Body of pancreas (tissue), 4 donors: ENCODE results near the gene C1QTNF4. TPM values are rescaled to one million over a fixed set of nuclear protein-coding genes. Genes with fewer than 3 reads are reported as not detected.

Source experiments
- ATAC-seq: fragments of 150-250 bp; one replicate; pipeline ENCODE4 v1.9.1; 2016
- DNase-seq, 4 donors: peaks; one replicate each; pipeline ENCODE4 v3.0.0-alpha.2; 2019
- H3K27ac ChIP-seq, 4 donors: fragments of 200-600 bp; sonication (generic); 1 replicate in 3 of 4; 2 replicates in 1 of 4; pipeline versions ENCODE4 v1.5.1 to v1.6.1; 2016 to 2019; ENCODE audit warnings: mild to moderate bottlenecking in 1 of 4, mixed read lengths in 1 of 4, moderate library complexity in 1 of 4
- H3K27me3 ChIP-seq, 2 donors: fragments of 200-600 bp; sonication (generic); one replicate each; pipeline ENCODE4 v1.6.0; 2016; ENCODE audit warnings: mild to moderate bottlenecking in 1 of 2
- H3K36me3 ChIP-seq, 2 donors: fragments of 200-600 bp; sonication (generic); replicated peaks in 1 of 2; 2 replicates each; pipeline ENCODE4 v1.5.1; 2016; ENCODE audit warnings: low read depth in 2 of 2; ENCODE audit not compliant: insufficient read depth in 1 of 2
- H3K4me1 ChIP-seq: fragments of 200-600 bp; sonication (generic); one replicate; pipeline ENCODE4 v1.6.0; 2016
- H3K4me3 ChIP-seq, 2 donors: fragments of 200-600 bp; sonication (generic); 1 replicate in 1 of 2; 2 replicates in 1 of 2; pipeline ENCODE4 v1.5.1; 2016 to 2019
- H3K9me3 ChIP-seq, 3 donors: fragments of 200-600 bp; sonication (generic); 1 replicate in 2 of 3; 2 replicates in 1 of 3; pipeline ENCODE4 v1.5.1; 2016
- CTCF ChIP-seq, 7 experiments: fragments of 450-650 bp in 4 of 7; fragments of 200-600 bp in 3 of 7; sonication (generic) in 3 of 7; IDR thresholded peaks; one replicate each; pipeline ENCODE4 v1.5.1; 2016 to 2019; ENCODE audit warnings: antibody characterized with exemption in 7 of 7
- POLR2A ChIP-seq, 3 donors: fragments of 450-650 bp; IDR thresholded peaks; one replicate each; pipeline ENCODE4 v1.6.1; 2016; ENCODE audit warnings: antibody characterized with exemption in 3 of 3, mild to moderate bottlenecking in 2 of 3
- WGBS, 2 donors: methylation state at CpG; one replicate each; pipeline ENCODE4 v1.1.5; 2017; 5-methylcytosine and 5-hydroxymethylcytosine counted together
- intact Hi-C: fragments of 100-400 bp; cut with DNase I; formaldehyde crosslinking; loops from one replicate; pipeline ENCODE4 v1.15.1; 2023
- total RNA-seq, 2 donors: library from RNA; depleted of rRNA; stranded (reverse); fragments of >200 nt; gene quantifications; one replicate each; pipeline ENCODE4 v1.1.0, GENCODE V29; 2016

C1QTNF4 gene
- total RNA-seq, 2 donors from 2014 or later: 0.33 to 1.8 TPM

DNA sequence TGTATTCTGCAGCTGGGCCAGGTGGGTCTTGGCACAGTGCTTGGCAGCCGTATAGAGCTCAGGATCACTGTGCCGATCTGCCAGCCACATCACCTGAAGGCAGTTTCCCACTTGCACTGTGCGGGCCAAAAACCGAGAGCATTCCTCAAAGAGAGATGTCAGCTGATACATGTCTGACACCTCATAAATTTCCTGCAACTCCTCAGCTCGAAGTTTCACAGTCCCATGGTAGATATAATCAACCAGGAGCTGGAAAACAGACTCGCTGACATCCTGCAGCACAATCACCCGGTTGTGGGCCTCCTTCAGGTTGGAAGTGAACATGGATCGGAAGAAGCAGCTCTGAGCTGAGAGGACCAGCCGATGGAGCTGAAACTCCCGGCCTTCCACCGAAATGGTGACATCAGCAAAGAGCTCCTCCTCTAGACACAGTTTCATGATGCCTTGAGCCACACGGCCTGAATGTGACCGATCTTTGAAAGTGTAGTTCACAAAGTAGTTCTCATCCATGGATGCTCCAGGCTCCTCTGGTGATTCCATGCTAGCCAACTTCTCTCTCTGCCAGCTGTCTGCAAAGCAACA lies 16.7 kb downstream of the C1QTNF4 start:
- Histone ChIP-seq H3K27me3 (no peaks in the 10 kb centered on the region), H3K4me1 (peaks cover 20% of the 10 kb centered on the region), H3K9me3 (no peaks in the 10 kb centered on the region), H3K4me3 (peak overlapping the region in 1 of 2 donors; percentile 86), H3K36me3 (peaks cover 13 to 18% of the 10 kb centered on the region in 2 donors), H3K27ac (no peak overlapping the region)
- ATAC-seq (no peak), DNase-seq (no peak)
- no peak for TF ChIP-seq CTCF (IDR thresholded peaks at IDR 0.05)
- 71 to 73% methylated on average over 12 to 13 of the region's 13 CpGs for WGBS, 2 donors
- intact Hi-C loops: no loop called here

- no peaks in the 10 kb centered on the region for H3K27me3 ChIP-seq
- WGBS, 2 donors: 86 to 88% methylated on average over 11 of the region's 11 CpGs
- no peak overlapping the region for H3K27ac ChIP-seq
- intact Hi-C loops: no loop called here
- H3K9me3 ChIP-seq: no peaks in the 10 kb centered on the region
- no peak for TF ChIP-seq POLR2A (IDR thresholded peaks at IDR 0.05)
- no peak for TF ChIP-seq CTCF (IDR thresholded peaks at IDR 0.05)
- DNase-seq (no peak), ATAC-seq (no peak)
- H3K4me3 ChIP-seq: no peak overlapping the region
- H3K36me3 ChIP-seq: peaks cover 0 to 6% of the 10 kb centered on the region in 2 donors
- peaks cover 7% of the 10 kb centered on the region for H3K4me1 ChIP-seq
Observed at GRCh38 chr11:47573321-47573720, 20.9 kb downstream of the C1QTNF4 start.

DNA sequence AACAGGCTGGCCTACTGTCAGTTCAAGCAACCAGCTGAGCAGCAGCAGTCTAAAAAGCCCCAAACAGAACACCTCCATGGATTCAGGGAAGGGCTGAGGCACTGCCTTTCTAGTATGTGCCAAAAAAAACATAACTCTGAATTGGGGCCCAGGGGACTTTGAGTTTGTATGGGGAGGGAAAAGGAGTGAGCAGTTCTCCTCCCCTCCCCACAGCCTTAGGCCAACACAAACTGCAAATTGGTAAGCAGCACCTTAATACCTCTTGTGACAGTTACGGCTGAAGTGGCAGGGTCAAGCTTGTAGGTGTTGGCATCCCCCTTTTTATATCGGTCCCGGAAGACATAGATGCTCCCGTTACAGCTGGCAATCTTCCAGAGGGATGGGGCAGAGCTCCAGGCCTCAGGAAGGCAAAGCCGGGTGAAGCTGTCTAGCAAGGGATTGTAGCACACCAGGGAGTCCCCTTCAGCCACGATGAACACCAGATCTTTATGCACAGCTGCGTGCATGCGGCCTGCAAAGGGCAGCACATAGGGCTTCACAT lies 21.4 kb downstream of the C1QTNF4 start:
- intact Hi-C loops: no loop called here
- no peak for DNase-seq
- Histone ChIP-seq H3K27me3 (no peaks in the 10 kb centered on the region), H3K9me3 (no peaks in the 10 kb centered on the region), H3K36me3 (peaks cover 0 to 6% of the 10 kb centered on the region in 2 donors), H3K4me1 (peaks cover 2% of the 10 kb centered on the region), H3K4me3 (no peak overlapping the region), H3K27ac (no peak overlapping the region)
- TF ChIP-seq CTCF (IDR thresholded peaks at IDR 0.05): no peak
- no peak for TF ChIP-seq POLR2A (IDR thresholded peaks at IDR 0.05)
- no peak for ATAC-seq
- WGBS, 2 donors: 52% methylated on average over 8 of the region's 8 CpGs; no CpG with 5 or more reads in 1 of the 2 donors

GRCh38 chr11:47571895-47572294 lies 22.3 kb downstream of the C1QTNF4 start:
- DNase-seq: no peak
- TF ChIP-seq CTCF (IDR thresholded peaks at IDR 0.05): no peak
- no peak for TF ChIP-seq POLR2A (IDR thresholded peaks at IDR 0.05)
- intact Hi-C loops: no loop called here
- Histone ChIP-seq H3K4me3 (no peak overlapping the region), H3K27me3 (no peaks in the 10 kb centered on the region), H3K36me3 (peaks cover 0 to 6% of the 10 kb centered on the region in 2 donors), H3K4me1 (peaks cover 8% of the 10 kb centered on the region), H3K9me3 (no peaks in the 10 kb centered on the region), H3K27ac (no peak overlapping the region)
- ATAC-seq: no peak
- 85 to 100% methylated on average over 1 of the region's 1 CpG for WGBS, 2 donors

DNA sequence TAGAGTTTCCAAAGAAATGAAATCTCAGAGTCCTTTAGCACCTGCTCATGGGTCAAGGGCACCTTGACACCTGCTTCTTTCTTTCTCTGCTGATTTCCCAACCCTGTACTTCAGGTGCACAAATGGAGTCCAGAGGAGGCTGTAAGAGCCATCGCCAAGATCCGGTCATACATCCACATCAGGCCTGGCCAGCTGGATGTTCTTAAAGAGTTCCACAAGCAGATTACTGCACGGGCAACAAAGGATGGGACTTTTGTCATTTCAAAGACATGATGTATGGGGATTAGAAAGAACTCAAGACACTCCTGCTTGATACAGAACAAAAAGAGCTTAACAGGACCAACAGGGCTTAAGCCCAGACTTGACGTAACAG lies 22.9 kb downstream of the C1QTNF4 start:
- 80 to 84% methylated on average over 4 of the region's 4 CpGs for WGBS, 2 donors
- Histone ChIP-seq H3K27ac (no peak overlapping the region), H3K9me3 (no peaks in the 10 kb centered on the region), H3K27me3 (no peaks in the 10 kb centered on the region), H3K36me3 (peaks cover 0 to 6% of the 10 kb centered on the region in 2 donors), H3K4me3 (no peak overlapping the region), H3K4me1 (peaks cover 13% of the 10 kb centered on the region)
- intact Hi-C loops: no loop called here
- TF ChIP-seq CTCF (IDR thresholded peaks at IDR 0.05): no peak
- TF ChIP-seq POLR2A (IDR thresholded peaks at IDR 0.05): no peak
- no peak for DNase-seq
- ATAC-seq: no peak
